OCI-LY3 (cell line): ENCODE measurements around the gene RREB1.

ENCODE experiments used
- H2AFZ ChIP-seq: fragments of 200-600, 300-600 bp; shearing (Covaris generic); 2 replicates; pipeline ENCODE4 v1.6.0; 2014; ENCODE audit warnings: antibody characterized with exemption, low read depth, low read length
- H3K27ac ChIP-seq: fragments of 200-600, 300-600 bp; sonication (generic); 2 replicates; pipeline ENCODE4 v1.5.1; 2014; ENCODE audit warnings: mild to moderate bottlenecking, low read length, moderate library complexity, mixed read lengths
- H3K27me3 ChIP-seq: fragments of 200-600, 300-600 bp; sonication (generic); 2 replicates; pipeline ENCODE4 v1.6.1; 2014; ENCODE audit warnings: low read depth, low read length, mixed read lengths
- H3K36me3 ChIP-seq: fragments of 200-600, 300-600 bp; sonication (generic); replicated peaks from 2 replicates; pipeline ENCODE3; 2014; ENCODE audit warnings: low read depth, low read length, mixed read lengths
- H3K4me1 ChIP-seq: fragments of 300-600, 200-600 bp; sonication (generic); 2 replicates; pipeline ENCODE4 v1.6.1; 2014; ENCODE audit warnings: low read length, mixed read lengths
- H3K4me2 ChIP-seq: fragments of 200-600, 300-600 bp; sonication (generic); 2 replicates; pipeline ENCODE4 v1.6.1; 2014; ENCODE audit warnings: low read length, mixed read lengths
- H3K4me3 ChIP-seq: fragments of 300-600, 200-600 bp; sonication (generic); 2 replicates; pipeline ENCODE4 v1.5.1; 2014; ENCODE audit warnings: antibody characterized with exemption, mild to moderate bottlenecking, low read length, moderate library complexity
- H3K79me2 ChIP-seq: fragments of 300-600, 200-600 bp; shearing (Covaris generic); 2 replicates; pipeline ENCODE4 v1.6.1; 2014; ENCODE audit warnings: mild to moderate bottlenecking, low read length, mixed read lengths
- H3K9ac ChIP-seq: fragments of 300-600, 200-600 bp; shearing (Covaris generic); 2 replicates; pipeline ENCODE4 v1.6.0; 2014; ENCODE audit warnings: mild to moderate bottlenecking, low read length, moderate library complexity
- H3K9me3 ChIP-seq: fragments of 200-600, 300-600 bp; shearing (Covaris generic); 2 replicates; pipeline ENCODE4 v1.6.1; 2014; ENCODE audit warnings: low read length, mixed read lengths; ENCODE audit not compliant: insufficient read depth
- H4K20me1 ChIP-seq: fragments of 200-600, 300-600 bp; sonication (generic); 2 replicates; pipeline ENCODE4 v1.6.1; 2016; ENCODE audit warnings: low read length, mixed read lengths; ENCODE audit not compliant: insufficient read depth
- CTCF ChIP-seq: fragments of 200-600, 300-600 bp; sonication (generic); IDR thresholded peaks from 2 replicates; pipeline ENCODE4 v1.5.1; 2014; ENCODE audit warnings: antibody characterized with exemption, low read length, low read depth
- EZH2phosphoT487 ChIP-seq: fragments of 200-600 bp; shearing (Covaris generic); IDR thresholded peaks from 2 replicates; pipeline ENCODE4 v1.6.1; 2018; ENCODE audit warnings: antibody characterized with exemption, mixed run types, low read depth

The RREB1 gene

GRCh38 chr6:7292596-7293255 is 185.0 kb downstream of the RREB1 start:
- H3K27me3 ChIP-seq: no peaks in the 10 kb centered on the region
- no peak overlapping the region for H2AFZ ChIP-seq
- H3K4me3 ChIP-seq: no peak overlapping the region
- H3K9me3 ChIP-seq: no peaks in the 10 kb centered on the region
- H3K9ac ChIP-seq: no peak overlapping the region
- peaks cover 8% of the 10 kb centered on the region; the same call in 1 of the 2 replicates for H3K79me2 ChIP-seq
- TF ChIP-seq EZH2phosphoT487 (no peak), CTCF (no peak)
- no peak overlapping the region for H3K27ac ChIP-seq
- H3K36me3 ChIP-seq: peaks cover 45% of the 10 kb centered on the region
- no peaks in the 10 kb centered on the region; the same call in 1 of the 2 replicates for H3K4me1 ChIP-seq
- H4K20me1 ChIP-seq: no peaks in the 10 kb centered on the region
- no peak overlapping the region for H3K4me2 ChIP-seq

GRCh38 chr6:7295916-7296315 is 188.2 kb downstream of the RREB1 start:
- no peaks in the 10 kb centered on the region for H4K20me1 ChIP-seq
- no peak overlapping the region for H3K9ac ChIP-seq
- no peak for TF ChIP-seq CTCF
- TF ChIP-seq EZH2phosphoT487: no peak
- no peak overlapping the region for H3K27ac ChIP-seq
- no peak overlapping the region for H3K4me2 ChIP-seq
- peaks cover 10% of the 10 kb centered on the region for H3K79me2 ChIP-seq
- H3K4me1 ChIP-seq: no peaks in the 10 kb centered on the region; the same call in 1 of the 2 replicates
- no peak overlapping the region for H2AFZ ChIP-seq
- no peaks in the 10 kb centered on the region for H3K27me3 ChIP-seq
- H3K4me3 ChIP-seq: no peak overlapping the region
- no peaks in the 10 kb centered on the region for H3K9me3 ChIP-seq
- H3K36me3 ChIP-seq: peaks cover 43% of the 10 kb centered on the region

GRCh38 chr6:7296602-7297001 is 188.8 kb downstream of the RREB1 start:
- Histone ChIP-seq H3K27ac (no peak overlapping the region), H3K4me3 (no peak overlapping the region), H2AFZ (no peak overlapping the region), H3K9ac (no peak overlapping the region), H3K79me2 (peaks cover 17% of the 10 kb centered on the region), H3K4me2 (no peak overlapping the region), H3K36me3 (peaks cover 50% of the 10 kb centered on the region), H3K27me3 (no peaks in the 10 kb centered on the region), H3K4me1 (no peaks in the 10 kb centered on the region; the same call in 1 of the 2 replicates), H4K20me1 (no peaks in the 10 kb centered on the region), H3K9me3 (no peaks in the 10 kb centered on the region)
- TF ChIP-seq CTCF: no peak
- TF ChIP-seq EZH2phosphoT487: no peak

- TF ChIP-seq EZH2phosphoT487: no peak
- no peak for TF ChIP-seq CTCF
These were observed 190.4 kb downstream of the RREB1 start for GRCh38 chr6:7298113-7298512.

More at GRCh38 chr6:7298113-7298512, 190.4 kb downstream of the RREB1 start:
- Histone ChIP-seq H2AFZ (no peak overlapping the region), H3K9ac (no peak overlapping the region), H3K79me2 (peaks cover 21% of the 10 kb centered on the region), H3K4me3 (no peak overlapping the region), H3K36me3 (peaks cover 54% of the 10 kb centered on the region), H3K27me3 (no peaks in the 10 kb centered on the region), H3K4me2 (no peak overlapping the region), H4K20me1 (no peaks in the 10 kb centered on the region), H3K9me3 (no peaks in the 10 kb centered on the region), H3K4me1 (no peaks in the 10 kb centered on the region; the same call in 1 of the 2 replicates), H3K27ac (no peak overlapping the region)
